Activated CD4-positive, alpha-beta T cell treated with anti-CD3 and anti-CD28 coated beads, Interleukin-2, amount 50 U/mL, for 4 hours (primary cell): ENCODE measurements around the gene GDPD2.

Source experiments
- DNase-seq, 2 experiments: peaks; one replicate each; pipeline ENCODE4 v3.0.0-alpha.2; 2020

GDPD2 gene

GRCh38 chrX:70437921-70438665, 15.0 kb downstream of the GDPD2 start:
- no peak for DNase-seq

- no peak for DNase-seq
Observed at GRCh38 chrX:70439016-70439415, 15.9 kb downstream of the GDPD2 start.

GRCh38 chrX:70442224-70442623, 19.1 kb downstream of the GDPD2 start:
- DNase-seq = no peak

- no peak for DNase-seq
Observed at GRCh38 chrX:70444326-70444945, 21.3 kb downstream of the GDPD2 start, which contains the start of gene DLG3. TSS of gene DLG3 (plus strand) at chrX:70444835. CDS start at chrX:70445202, 367 bp downstream.

- no peak for DNase-seq
Observed at GRCh38 chrX:70444946-70445656, 22.0 kb downstream of the GDPD2 start.

- no peak for DNase-seq
Observed at GRCh38 chrX:70445951-70446350, 22.8 kb downstream of the GDPD2 start.

GRCh38 chrX:70446380-70447350, 23.6 kb downstream of the GDPD2 start:
- DNase-seq = no peak

GRCh38 chrX:70449457-70449966, 26.4 kb downstream of the GDPD2 start:
- no peak for DNase-seq

- DNase-seq = peak; percentile 38 to 45
Observed at GRCh38 chrX:70452143-70452733, 29.1 kb downstream of the GDPD2 start.

- no peak for DNase-seq
Observed at GRCh38 chrX:70453024-70453618, 30.0 kb downstream of the GDPD2 start.

GRCh38 chrX:70454441-70455365, 31.6 kb downstream of the GDPD2 start:
- DNase-seq = peak; percentile 53 to 54

GRCh38 chrX:70455366-70456202, 32.5 kb downstream of the GDPD2 start:
- DNase-seq = no peak

GRCh38 chrX:70456256-70456655, 33.1 kb downstream of the GDPD2 start:
- no peak for DNase-seq

GRCh38 chrX:70461026-70461425, 37.9 kb downstream of the GDPD2 start:
- no peak for DNase-seq

GRCh38 chrX:70464051-70464450, 40.9 kb downstream of the GDPD2 start:
- no peak for DNase-seq

GRCh38 chrX:70466968-70467367, 43.9 kb downstream of the GDPD2 start:
- DNase-seq = no peak

- no peak for DNase-seq
Observed at GRCh38 chrX:70468709-70469108, 45.6 kb downstream of the GDPD2 start.

- DNase-seq = no peak
Observed at GRCh38 chrX:70470850-70471289, 47.8 kb downstream of the GDPD2 start.
